ENCODE data around the gene UFSP1. TPM values are rescaled to one million over a fixed set of nuclear protein-coding genes. Genes with fewer than 3 reads are reported as not detected.

UFSP1 gene
- total and polyA plus RNA-seq, 2 of the 13 experiments (the other 11 are each of a cell fraction or from before 2014, with no cell fraction given): 0.65 to 3.3 TPM

DNA sequence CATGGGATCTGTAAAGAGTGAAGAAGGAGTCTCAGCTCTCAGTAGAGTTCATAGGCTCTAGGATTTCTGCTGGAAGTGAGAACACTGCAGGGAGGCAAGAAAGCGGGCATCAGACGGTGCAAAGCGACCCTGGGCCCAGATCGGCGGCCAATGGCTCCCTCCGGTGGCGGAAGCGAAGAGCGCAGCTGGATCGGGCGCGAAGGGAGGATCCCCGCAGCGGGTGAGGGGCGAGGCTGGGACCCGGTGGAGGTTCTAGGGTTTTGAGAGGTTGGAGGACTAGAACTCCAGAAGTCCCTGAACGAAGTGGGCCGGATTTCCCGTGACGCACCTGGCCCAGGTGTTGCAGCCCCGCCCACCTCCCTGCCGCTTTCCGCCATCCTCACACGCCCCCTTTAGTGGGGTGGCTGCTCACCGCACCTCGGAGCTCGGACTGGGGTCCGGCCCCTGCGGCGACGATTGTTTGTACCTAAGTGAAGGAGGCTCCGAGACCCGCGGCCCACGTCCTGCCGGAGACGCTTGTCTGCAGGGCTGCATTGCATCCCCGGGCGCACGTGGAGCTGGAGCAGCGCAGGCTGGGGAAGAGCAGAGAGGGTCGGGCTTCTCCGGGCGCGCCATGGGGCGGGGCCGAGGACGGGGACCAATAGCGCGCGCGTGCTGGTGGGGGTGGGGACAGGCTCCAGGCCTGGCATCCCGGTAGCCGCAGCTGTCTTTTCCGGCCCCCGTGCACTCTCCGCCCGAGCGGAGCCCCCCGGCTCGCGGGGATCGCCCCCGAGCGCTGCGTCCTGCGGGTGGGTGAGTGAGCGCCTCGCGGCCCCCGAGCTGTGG, 37.3 kb downstream of the UFSP1 start, which contains the start of gene SLC12A9 (continued):
- TF ChIP-seq KAT7 (CRISPR knock-in tag; IDR thresholded peaks at IDR 0.05; ENCODE audit: borderline replicate concordance): 0 out of 2 replicates have a peak, but pooled peaks have one; percentile 47
- TF ChIP-seq HDAC1 (CRISPR knock-in tag; IDR thresholded peaks at IDR 0.05): peak; percentile 95
- TF ChIP-seq MLX (CRISPR knock-in tag; IDR thresholded peaks at IDR 0.05): no peak
- TF ChIP-seq ATF1 (CRISPR knock-in tag; IDR thresholded peaks at IDR 0.05): peak; percentile 23; the same call in 1 of the 2 replicates
- no peak for TF ChIP-seq POLR2AphosphoS2 (IDR thresholded peaks at IDR 0.05; ENCODE audit: low read depth, low read length)
- TF ChIP-seq ZNF558 (CRISPR knock-in tag; IDR thresholded peaks at IDR 0.05; ENCODE audit: borderline replicate concordance): peak; percentile 56; the same call in 1 of the 2 replicates
- no peak for TF ChIP-seq MATR3 (CRISPR knock-in tag; IDR thresholded peaks at IDR 0.05)
- 0 out of 2 replicates have a peak, but pooled peaks have one; percentile 22 for TF ChIP-seq RFXAP (CRISPR knock-in tag; IDR thresholded peaks at IDR 0.05; ENCODE audit: borderline replicate concordance)
- peak; percentile 24; the same call in 1 of the 2 replicates for TF ChIP-seq SNAPC4 (CRISPR knock-in tag; IDR thresholded peaks at IDR 0.05)
- TF ChIP-seq ZNF567 (CRISPR knock-in tag; IDR thresholded peaks at IDR 0.05; ENCODE audit: borderline replicate concordance): peak; percentile 77
- TF ChIP-seq, protein P1, sequence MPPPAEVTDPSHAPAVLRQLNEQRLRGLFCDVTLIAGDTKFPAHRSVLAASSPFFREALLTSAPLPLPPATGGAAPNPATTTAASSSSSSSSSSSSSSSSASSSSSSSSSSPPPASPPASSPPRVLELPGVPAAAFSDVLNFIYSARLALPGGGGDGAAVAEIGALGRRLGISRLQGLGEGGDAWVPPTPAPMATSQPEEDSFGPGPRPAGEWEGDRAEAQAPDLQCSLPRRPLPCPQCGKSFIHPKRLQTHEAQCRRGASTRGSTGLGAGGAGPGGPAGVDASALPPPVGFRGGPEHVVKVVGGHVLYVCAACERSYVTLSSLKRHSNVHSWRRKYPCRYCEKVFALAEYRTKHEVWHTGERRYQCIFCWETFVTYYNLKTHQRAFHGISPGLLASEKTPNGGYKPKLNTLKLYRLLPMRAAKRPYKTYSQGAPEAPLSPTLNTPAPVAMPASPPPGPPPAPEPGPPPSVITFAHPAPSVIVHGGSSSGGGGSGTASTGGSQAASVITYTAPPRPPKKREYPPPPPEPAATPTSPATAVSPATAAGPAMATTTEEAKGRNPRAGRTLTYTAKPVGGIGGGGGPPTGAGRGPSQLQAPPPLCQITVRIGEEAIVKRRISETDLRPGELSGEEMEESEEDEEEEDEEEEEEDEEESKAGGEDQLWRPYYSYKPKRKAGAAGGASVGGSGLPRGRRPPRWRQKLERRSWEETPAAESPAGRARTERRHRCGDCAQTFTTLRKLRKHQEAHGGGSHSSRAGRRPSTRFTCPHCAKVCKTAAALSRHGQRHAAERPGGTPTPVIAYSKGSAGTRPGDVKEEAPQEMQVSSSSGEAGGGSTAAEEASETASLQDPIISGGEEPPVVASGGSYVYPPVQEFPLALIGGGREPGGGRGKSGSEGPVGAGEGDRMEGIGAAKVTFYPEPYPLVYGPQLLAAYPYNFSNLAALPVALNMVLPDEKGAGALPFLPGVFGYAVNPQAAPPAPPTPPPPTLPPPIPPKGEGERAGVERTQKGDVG (CRISPR knock-in tag; IDR thresholded peaks at IDR 0.05; ENCODE audit: borderline replicate concordance): peak; percentile 76; the same call in 1 of the 2 replicates
- peak; percentile 88 for TF ChIP-seq DMAP1 (CRISPR knock-in tag; IDR thresholded peaks at IDR 0.05)
- TF ChIP-seq TBX2 (CRISPR knock-in tag; IDR thresholded peaks at IDR 0.05; ENCODE audit: borderline replicate concordance): peak; percentile 70
- TF ChIP-seq CBFB (CRISPR knock-in tag; IDR thresholded peaks at IDR 0.05): 0 out of 2 replicates have a peak, but pooled peaks have one; percentile 11
- TF ChIP-seq ZNF232 (CRISPR knock-in tag; IDR thresholded peaks at IDR 0.05; ENCODE audit: borderline replicate concordance): peak; percentile 43; the same call in 1 of the 2 replicates
- no peak for TF ChIP-seq RFXANK (CRISPR knock-in tag; IDR thresholded peaks at IDR 0.05)
- peak; percentile 75 for TF ChIP-seq ZNF263 (CRISPR knock-in tag; IDR thresholded peaks at IDR 0.05)

Data from HepG2 (cell line).